Prostate gland (tissue), 2 donors: ENCODE measurements around the gene TMEM45B.

Experiments
- CTCF ChIP-seq, 4 experiments: fragments of 200-600 bp in 2 of 4; fragments of 450-650 bp in 2 of 4; sonication (generic) in 2 of 4; IDR thresholded peaks; 1 replicate in 3 of 4; 2 replicates in 1 of 4; pipeline ENCODE4 v1.5.1; 2016 to 2019; ENCODE audit warnings: antibody characterized with exemption in 4 of 4, mild to moderate bottlenecking in 2 of 4, moderate library complexity in 2 of 4
- POLR2A ChIP-seq: fragments of 450-650 bp; IDR thresholded peaks from one replicate; pipeline ENCODE4 v1.6.1; 2016; ENCODE audit warnings: antibody characterized with exemption, mild to moderate bottlenecking

GRCh38 chr11:129803533-129803932 is 12.1 kb upstream of the TMEM45B start:
- TF ChIP-seq CTCF (IDR thresholded peaks at IDR 0.05), result no peak
- TF ChIP-seq POLR2A, result no peak
